ENCODE measurements around the gene PDK3.

PDK3 gene

GRCh38 chrX:24464836-24465531, at the start of gene PDK3:
TSS of gene PDK3 (plus strand) at chrX:24465286. CDS start at chrX:24465456, 170 bp downstream.
- peak; percentile 98 for DNase-seq
- in situ Hi-C loops (cut with MboI; ENCODE audit: low pct_unique_long_range_greater_than_20kb, low sequenced_read_pairs): no loop called here

GRCh38 chrX:24415921-24416320, 49.2 kb upstream of the PDK3 start:
- DNase-seq: no peak
- in situ Hi-C loops (cut with MboI; ENCODE audit: low pct_unique_long_range_greater_than_20kb, low sequenced_read_pairs): no loop called here

GRCh38 chrX:24423960-24424359, 41.1 kb upstream of the PDK3 start:
- in situ Hi-C loops (cut with MboI; ENCODE audit: low pct_unique_long_range_greater_than_20kb, low sequenced_read_pairs): no loop called here
- no peak for DNase-seq

DNA sequence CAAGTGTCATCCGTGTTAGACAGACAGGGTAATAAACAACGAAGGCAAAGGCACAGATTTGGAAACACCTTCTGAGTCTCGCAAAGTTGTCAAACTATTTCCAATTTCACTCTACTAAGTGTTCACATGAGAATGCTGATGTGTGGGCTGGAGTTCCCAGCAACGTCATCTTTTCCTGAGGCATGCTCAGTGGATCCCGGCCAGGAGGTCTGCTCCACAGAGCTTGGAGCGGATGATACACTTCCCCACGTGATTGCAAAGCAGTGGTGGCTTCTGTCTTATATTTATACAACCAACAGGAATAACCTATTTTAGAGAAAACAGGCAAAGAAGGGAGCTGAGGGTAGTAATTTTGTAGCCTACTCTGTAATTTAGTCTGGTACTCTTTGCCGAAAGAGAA, 40.1 kb upstream of the PDK3 start:
- DNase-seq: no peak
- in situ Hi-C loops (cut with MboI; ENCODE audit: low pct_unique_long_range_greater_than_20kb, low sequenced_read_pairs): no loop called here

GRCh38 chrX:24425806-24426205, 39.3 kb upstream of the PDK3 start:
- no peak for DNase-seq
- in situ Hi-C loops (cut with MboI; ENCODE audit: low pct_unique_long_range_greater_than_20kb, low sequenced_read_pairs): no loop called here

DNA sequence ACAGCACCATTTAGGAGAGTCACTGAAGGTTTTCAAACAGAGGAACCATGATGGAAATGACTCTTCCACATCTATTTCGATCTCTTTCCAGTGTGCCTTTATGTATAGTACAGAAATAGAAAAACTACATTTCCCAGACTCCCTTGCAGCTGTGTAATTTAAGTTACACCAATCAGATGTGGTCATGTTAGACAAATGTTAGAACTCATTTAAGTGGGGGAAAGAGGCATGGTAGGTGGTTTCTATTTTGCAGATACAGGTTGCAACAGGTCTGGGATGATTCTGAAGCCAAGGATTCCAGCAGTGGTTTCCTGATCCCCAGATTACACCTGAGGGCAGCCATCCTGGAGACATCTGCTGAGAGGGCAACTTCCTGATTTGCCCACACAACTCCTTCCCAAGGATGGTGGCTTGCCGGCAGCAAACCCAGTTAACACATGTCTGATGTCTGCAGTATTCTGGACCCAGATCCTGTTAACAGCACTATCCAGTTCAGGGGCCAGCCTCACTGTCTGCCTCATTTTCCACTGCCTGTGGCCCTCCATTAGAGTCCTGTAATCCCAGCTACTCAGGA, 38.7 kb upstream of the PDK3 start:
- in situ Hi-C loops (cut with MboI; ENCODE audit: low pct_unique_long_range_greater_than_20kb, low sequenced_read_pairs): no loop called here
- peak; percentile 35 for DNase-seq

GRCh38 chrX:24426921-24427746, 38.0 kb upstream of the PDK3 start:
- in situ Hi-C loops (cut with MboI; ENCODE audit: low pct_unique_long_range_greater_than_20kb, low sequenced_read_pairs): no loop called here
- no peak for DNase-seq

DNA sequence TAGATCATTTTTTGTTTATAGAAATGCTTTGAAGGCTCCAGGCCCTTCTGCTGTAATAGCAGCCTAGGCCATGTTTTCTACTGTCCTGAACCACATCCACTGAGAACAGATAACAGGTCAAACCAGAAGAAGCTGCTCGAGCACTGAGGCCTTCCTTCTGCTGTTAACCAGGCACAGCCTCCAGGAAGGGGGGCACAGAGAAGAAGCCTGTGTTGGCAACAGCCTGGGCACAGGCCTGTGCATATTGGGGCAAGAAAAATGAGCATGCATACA, 37.4 kb upstream of the PDK3 start:
- in situ Hi-C loops (cut with MboI; ENCODE audit: low pct_unique_long_range_greater_than_20kb, low sequenced_read_pairs): no loop called here

GRCh38 chrX:24428516-24428915, 36.6 kb upstream of the PDK3 start:
- no peak for DNase-seq
- in situ Hi-C loops (cut with MboI; ENCODE audit: low pct_unique_long_range_greater_than_20kb, low sequenced_read_pairs): no loop called here

More for the DNA sequence above, 37.4 kb upstream of the PDK3 start:
- DNase-seq: no peak

GRCh38 chrX:24435060-24435459, 30.0 kb upstream of the PDK3 start:
- in situ Hi-C loops (cut with MboI; ENCODE audit: low pct_unique_long_range_greater_than_20kb, low sequenced_read_pairs): no loop called here
- DNase-seq: no peak

- in situ Hi-C loops (cut with MboI; ENCODE audit: low pct_unique_long_range_greater_than_20kb, low sequenced_read_pairs): no loop called here
- DNase-seq: no peak
These were observed 21.2 kb upstream of the PDK3 start for GRCh38 chrX:24443918-24444317.

GRCh38 chrX:24444645-24445044, 20.4 kb upstream of the PDK3 start:
- in situ Hi-C loops (cut with MboI; ENCODE audit: low pct_unique_long_range_greater_than_20kb, low sequenced_read_pairs): no loop called here
- no peak for DNase-seq

- DNase-seq: no peak
- in situ Hi-C loops (cut with MboI; ENCODE audit: low pct_unique_long_range_greater_than_20kb, low sequenced_read_pairs): no loop called here
These were observed 16.3 kb upstream of the PDK3 start for GRCh38 chrX:24448762-24449250.

DNA sequence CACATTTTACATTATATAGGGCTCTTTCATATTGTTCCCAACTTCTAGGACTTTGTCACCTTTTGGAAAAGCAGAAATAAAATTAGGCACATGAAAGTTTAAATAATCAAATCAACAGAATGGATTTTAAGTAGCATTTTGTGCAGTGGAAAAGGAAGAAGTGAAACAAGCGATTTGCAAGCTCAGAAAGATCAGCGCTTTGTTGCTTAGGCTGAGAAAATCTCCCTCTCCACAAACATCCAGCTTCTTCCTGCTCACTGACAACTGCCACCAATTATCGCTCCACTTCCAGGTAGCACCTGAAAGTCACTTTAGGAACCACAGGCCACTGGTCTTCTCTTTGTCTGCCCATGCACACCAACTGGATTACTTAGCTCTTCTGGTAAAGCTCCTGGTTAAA, 2.0 kb upstream of the PDK3 start:
- DNase-seq: no peak
- in situ Hi-C loops (cut with MboI; ENCODE audit: low pct_unique_long_range_greater_than_20kb, low sequenced_read_pairs): no loop called here

- DNase-seq: no peak
- in situ Hi-C loops (cut with MboI; ENCODE audit: low pct_unique_long_range_greater_than_20kb, low sequenced_read_pairs): no loop called here
These were observed 619 bp upstream of the PDK3 start for GRCh38 chrX:24464498-24464835.

DNA sequence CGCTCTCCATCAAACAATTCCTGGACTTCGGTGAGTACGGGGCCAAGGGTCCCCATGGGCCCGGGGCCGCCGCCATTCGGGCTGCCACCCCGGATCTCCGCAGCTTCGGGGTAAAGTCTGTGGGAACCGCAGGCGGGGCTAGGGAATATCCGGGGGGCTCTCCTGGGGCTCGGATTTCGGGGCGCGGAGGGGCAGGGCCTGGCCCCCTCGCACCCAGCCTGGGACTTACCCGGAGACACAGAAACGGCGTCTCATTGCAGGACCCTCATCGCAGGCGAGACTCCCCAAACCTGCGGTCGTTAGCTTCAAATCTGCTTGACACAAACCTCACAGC, 413 bp downstream of the PDK3 start:
- in situ Hi-C loops (cut with MboI; ENCODE audit: low pct_unique_long_range_greater_than_20kb, low sequenced_read_pairs): no loop called here
- peak; percentile 28 for DNase-seq

DNA sequence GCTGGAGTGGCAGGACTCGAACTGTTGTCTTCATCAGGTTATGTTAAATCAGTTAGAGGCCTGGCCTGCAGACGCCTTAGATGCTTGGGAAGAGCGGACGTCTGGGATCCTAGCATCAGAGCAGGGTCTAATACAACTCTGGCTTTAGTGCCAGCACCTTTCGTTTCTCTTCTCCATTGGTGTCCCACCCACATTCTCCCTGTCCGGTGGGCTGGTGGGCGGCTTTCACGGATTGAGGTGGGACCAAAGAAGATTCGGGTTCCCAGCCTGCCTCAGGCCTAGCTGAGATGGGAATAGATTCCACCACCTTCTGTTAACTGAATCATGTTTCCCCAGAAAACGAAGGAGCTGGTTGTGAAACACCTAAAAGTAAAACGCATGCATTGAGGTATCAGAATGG, 939 bp downstream of the PDK3 start:
- in situ Hi-C loops (cut with MboI; ENCODE audit: low pct_unique_long_range_greater_than_20kb, low sequenced_read_pairs): no loop called here
- DNase-seq: no peak

GRCh38 chrX:24468245-24468644, 3.2 kb downstream of the PDK3 start:
- in situ Hi-C loops (cut with MboI; ENCODE audit: low pct_unique_long_range_greater_than_20kb, low sequenced_read_pairs): no loop called here

DNA sequence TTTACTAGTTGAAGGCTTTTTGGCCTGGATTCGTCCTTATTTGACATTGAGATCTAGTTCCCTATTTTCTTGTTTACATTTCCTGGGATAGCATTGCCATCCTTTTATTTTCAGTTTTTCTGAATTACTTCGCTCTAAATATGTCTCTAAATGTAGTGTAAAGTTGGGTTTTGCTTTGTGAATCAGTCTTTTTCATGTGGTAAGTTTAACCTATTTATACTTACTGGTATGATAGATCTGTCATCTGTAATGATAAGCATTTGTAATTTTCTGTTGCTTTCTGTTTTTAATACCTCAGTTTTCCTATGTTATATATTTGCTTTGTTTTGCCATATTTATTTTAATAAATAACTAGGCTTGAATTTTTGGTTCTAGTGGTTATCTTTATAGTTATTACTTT, 6.7 kb downstream of the PDK3 start:
- DNase-seq: no peak
- in situ Hi-C loops (cut with MboI; ENCODE audit: low pct_unique_long_range_greater_than_20kb, low sequenced_read_pairs): no loop called here

More at GRCh38 chrX:24468245-24468644, 3.2 kb downstream of the PDK3 start:
- no peak for DNase-seq

GRCh38 chrX:24475480-24475879, 10.4 kb downstream of the PDK3 start:
- no peak for DNase-seq
- in situ Hi-C loops (cut with MboI; ENCODE audit: low pct_unique_long_range_greater_than_20kb, low sequenced_read_pairs): no loop called here

GRCh38 chrX:24478509-24478908, 13.4 kb downstream of the PDK3 start:
- in situ Hi-C loops (cut with MboI; ENCODE audit: low pct_unique_long_range_greater_than_20kb, low sequenced_read_pairs): no loop called here
- DNase-seq: no peak
